C1 segment of cervical spinal cord (tissue), 14 donors: ENCODE measurements around the gene WFIKKN2.

Experiments used
- DNase-seq, 14 donors: peaks; one replicate each; lab custom pipeline; 2025; lab: John Stamatoyannopoulos, UW

WFIKKN2 gene

DNA sequence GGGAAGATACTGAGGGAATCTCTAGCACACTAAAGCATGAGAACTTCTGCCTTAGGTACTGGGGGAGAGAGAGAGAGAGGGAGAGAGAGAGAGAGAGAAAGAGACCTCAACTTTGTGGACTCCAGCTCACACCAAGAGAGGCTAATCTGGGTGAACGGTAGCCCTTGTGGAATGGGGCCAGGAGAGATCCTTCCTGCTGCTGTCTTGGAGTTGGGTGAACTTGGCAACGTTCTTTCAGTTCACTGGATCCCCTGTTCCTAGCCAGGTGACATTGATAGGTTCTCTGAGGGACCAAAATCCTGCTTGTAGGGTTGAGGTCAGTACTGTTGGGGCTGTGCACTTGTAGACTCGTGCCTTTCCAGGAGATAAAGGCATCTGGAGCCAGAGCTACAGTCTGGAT lies 26.5 kb upstream of the WFIKKN2 start:
- DNase-seq: no peak

GRCh38 chr17:50813583-50813982 lies 21.8 kb upstream of the WFIKKN2 start:
- no peak for DNase-seq

DNA sequence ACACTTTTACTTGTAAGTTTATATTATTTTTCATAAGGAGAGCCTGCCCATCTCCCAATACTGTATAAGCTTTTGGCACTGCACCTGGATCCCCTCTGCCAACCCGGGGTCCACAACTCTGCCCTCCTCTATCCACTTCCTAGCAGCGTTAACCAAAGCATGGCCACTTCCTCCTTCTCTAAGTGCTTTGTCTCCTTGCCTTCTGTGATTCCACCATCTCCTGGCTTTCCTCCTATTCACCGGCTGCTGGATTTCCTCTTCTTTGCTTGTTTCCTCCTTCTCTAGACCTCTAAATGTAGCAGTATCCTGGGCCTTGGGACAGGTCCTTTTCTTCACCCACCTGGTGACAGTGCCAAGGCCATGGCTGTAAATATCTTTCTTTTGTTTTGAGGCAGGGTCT lies 20.0 kb upstream of the WFIKKN2 start:
- DNase-seq: no peak

GRCh38 chr17:50816271-50816670 lies 19.1 kb upstream of the WFIKKN2 start:
- no peak for DNase-seq

- DNase-seq: peak in 5 of 14 donors; percentile 9 to 54 (median 28)
These were observed 18.3 kb upstream of the WFIKKN2 start for GRCh38 chr17:50816771-50817751.

DNA sequence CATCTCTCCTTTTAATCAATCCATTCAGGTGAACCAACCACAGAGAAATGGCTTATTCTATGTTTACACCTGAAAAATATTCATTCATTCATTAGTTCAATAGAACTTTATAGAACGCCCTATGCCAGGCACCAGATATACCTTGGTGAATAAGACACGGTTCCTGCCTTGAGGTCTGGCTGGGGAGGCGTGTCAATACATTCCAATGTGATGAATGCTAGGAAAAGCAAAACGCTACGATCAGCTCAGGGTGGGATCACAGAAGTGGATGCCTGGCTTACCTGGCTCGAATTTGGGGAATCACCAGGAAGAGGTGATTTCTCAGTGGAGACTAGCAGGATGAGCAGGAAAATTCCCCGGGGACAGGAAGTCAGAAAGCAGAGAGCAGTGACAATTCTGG lies 17.5 kb upstream of the WFIKKN2 start:
- no peak for DNase-seq

DNA sequence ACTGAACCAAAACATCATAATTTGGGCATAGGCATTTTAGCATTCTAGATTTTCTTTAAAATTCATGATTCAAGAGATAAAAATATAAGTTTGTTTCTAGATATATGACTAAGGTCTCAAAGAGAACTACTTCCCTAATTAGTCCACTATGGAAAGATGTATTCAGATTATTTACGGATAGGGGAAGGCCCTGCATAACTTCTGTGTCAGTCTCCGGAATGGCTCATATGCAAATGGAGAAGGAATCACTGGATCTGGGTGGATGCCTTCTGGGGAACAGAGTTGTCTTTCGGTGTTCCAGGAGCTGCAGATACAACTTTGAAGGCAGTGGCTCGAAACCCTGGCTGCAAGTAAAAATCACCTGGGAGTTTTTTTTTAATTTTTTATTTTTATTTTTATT lies 17.1 kb upstream of the WFIKKN2 start:
- no peak for DNase-seq

GRCh38 chr17:50818921-50819657 lies 16.3 kb upstream of the WFIKKN2 start:
- DNase-seq: no peak

DNA sequence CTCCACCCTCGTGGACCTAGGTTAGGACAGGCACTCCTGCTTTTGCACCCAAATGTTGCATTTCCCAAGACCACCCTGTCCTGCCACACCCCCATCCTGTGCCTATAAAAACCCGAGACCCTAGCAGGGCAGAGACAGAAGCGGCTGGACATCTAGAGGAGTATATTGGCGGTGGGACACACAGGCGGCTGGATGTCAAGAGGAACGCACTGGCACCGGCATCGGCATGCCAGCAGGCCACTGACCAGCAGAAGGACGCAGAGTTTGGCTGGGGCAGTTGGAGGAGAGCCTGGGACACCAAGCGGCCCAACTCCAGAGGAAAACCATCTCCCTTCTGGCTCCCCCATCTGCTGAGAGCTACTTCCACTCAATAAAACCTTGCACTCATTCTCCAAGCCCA lies 14.7 kb upstream of the WFIKKN2 start:
- peak in 2 of 14 donors; percentile 25 to 27 for DNase-seq

DNA sequence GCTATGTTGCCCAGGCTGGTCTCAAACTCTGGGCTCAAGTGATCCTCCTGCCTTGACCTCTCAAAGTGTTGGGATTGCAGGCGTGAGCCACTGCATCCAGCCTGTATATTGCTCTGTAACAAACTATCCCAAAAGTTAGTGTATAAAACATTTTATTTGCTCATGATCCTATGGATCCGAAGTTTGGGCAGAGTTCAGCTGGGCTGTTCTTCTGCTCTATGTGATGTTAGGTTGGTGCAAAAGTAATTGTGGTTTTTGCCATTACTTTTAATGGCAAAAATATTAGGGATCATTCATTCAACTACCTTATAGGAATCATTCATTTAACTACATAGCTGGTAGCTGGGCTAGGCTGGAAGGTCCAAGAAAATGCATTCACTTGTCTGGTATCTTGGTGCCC lies 12.8 kb upstream of the WFIKKN2 start:
- no peak for DNase-seq

DNA sequence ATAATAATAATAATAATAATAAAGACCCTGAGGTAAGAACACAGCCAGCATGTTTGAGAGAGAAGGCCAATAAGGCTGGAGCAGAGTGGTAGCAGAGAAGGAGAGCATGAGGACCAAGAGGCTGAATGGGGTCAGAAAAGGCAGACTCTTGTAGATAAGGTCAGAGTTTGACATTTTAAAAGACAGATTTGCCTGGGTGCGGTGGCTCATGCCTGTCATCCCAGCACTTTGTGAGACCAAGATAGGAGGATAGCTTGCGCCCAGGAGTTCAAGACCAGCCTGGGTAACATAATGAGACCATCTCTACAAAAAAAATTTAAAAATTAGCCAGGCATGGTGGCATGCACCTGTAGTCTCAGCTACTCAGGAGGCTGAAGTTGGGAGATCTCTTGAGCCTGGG lies 11.0 kb upstream of the WFIKKN2 start:
- DNase-seq: no peak

DNA sequence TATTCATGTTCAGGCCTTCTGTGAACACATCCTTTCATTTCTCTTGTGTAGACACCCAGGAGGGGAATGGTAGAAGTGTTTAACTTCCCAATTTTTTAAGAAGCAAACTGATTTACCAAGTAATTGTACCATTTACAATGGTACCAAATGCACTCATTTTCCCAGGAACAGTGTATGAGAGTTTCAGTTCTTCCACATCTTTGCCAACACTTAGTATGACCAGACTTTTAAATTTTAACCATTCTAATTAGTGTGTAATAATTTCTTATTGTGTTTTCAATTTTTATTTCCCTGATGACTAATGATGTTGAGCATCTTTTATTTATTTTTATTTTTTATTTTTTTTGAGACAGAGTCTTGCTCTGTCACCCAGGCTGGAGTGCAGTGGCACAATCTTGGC lies 10.2 kb upstream of the WFIKKN2 start:
- DNase-seq: no peak

- DNase-seq: no peak
These were observed 6.7 kb upstream of the WFIKKN2 start for GRCh38 chr17:50828508-50829170.

DNA sequence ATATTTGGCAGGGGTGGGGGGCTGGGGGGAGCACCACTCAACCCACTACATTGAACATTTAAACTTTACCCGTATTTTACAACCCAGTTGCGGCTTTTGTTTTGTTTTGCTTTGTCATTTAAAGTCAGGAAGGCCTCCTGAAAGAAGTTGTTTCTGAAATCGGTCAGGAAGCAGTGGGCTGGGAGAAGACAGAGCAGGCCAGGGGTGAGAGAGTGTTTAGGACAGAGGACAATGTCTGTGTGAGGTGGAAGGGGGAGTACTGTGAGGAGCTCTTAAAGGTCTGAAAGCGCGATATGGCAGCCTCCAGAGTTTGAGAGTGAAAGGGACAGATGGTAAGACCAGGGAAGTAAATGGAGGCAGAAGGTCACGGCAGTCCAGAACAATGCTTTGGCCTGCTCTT lies 6.1 kb upstream of the WFIKKN2 start:
- no peak for DNase-seq

DNA sequence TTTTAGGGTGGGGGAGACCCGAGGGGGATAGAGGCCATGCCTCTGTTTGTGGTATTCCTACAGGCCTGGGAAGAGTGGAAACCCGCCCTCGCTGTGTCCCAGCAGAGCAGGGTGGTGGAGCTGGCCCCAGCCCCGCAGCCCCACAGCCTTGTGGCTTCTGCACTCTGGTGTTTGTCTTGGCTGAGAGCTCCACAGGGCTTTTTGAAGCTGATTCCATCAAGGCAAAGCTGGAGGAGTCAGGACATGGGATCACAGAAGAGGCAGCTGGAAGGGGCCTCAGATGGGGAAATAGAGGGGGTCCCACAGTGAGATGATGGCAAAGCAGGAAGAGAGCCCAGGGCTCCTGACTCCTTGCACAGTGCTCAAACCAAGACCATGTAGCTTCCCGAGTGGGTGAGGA lies 5.0 kb upstream of the WFIKKN2 start:
- no peak for DNase-seq

- DNase-seq: no peak
These were observed 4.4 kb upstream of the WFIKKN2 start for GRCh38 chr17:50830994-50831393.

GRCh38 chr17:50831471-50831928 lies 3.9 kb upstream of the WFIKKN2 start:
- no peak for DNase-seq

GRCh38 chr17:50832267-50832863 lies 3.0 kb upstream of the WFIKKN2 start:
- no peak for DNase-seq

GRCh38 chr17:50832864-50833381 lies 2.5 kb upstream of the WFIKKN2 start:
- no peak for DNase-seq

DNA sequence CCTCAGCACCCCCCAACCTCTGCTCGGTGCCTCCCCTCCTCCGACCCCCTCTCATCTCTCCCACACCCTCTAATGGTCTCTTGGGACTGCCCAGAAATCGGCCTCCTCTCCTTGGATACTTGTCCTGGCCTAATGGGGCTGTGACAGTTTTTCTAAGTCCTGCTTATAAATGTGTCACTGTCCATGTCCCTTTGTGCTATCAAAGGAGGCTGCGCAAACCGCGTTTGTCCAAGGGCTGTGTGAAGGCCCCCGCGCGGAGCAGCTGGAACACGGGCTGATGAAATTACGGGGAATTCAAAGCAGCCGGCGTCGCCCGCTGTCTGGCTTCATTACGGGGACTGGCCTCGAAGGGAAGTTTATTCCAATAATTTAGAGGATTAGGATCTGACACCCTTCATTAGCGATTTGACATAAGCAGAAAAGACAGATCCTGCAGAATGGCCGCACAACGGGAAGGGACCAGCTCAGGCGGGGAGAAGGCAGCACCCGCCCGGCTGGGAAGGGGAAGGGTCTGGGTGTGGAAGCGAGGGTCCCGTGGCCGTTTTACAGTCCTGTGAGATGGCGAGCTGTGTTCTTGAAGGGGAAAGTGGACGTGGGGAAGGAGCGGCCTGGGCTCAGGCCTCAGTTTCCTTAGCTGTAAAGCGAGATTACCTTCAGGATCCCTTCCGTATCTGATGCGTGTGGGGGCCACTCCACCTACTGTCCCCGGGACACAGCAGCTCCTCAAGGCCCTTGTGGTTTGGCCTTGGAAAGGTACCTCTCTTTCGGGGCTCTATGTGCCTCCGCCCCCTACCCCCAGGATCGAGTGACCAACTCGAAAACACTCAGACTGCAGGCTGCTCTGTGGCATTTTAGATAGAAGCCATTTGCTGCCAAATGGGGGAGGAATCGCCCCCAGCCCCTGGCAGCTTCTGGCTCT lies 1.6 kb upstream of the WFIKKN2 start:
- DNase-seq: no peak
